AG04449 (cell line): Measurements from ENCODE around the gene RHOG.

Experiments
- CTCF ChIA-PET: fragments of 350-600 bp; formaldehyde crosslinking; extraction: SDS; loops from one replicate; lab custom pipeline; 2021; ENCODE audit warnings: antibody characterized with exemption; lab: Yijun Ruan, JAX
- POLR2A ChIA-PET: fragments of 400-600, 350-600 bp; formaldehyde crosslinking; extraction: SDS; loops from one replicate; lab custom pipeline; 2020; ENCODE audit warnings: antibody characterized with exemption, inconsistent platforms; lab: Yijun Ruan, JAX
- DNase-seq: peaks from one replicate; pipeline ENCODE4 v3.0.0-alpha.2; 2010; ENCODE audit warnings: low read depth, low spot score
- H3K4me3 ChIP-seq: 2 replicates; pipeline ENCODE4 v1.5.1; 2011; ENCODE audit warnings: low read depth, mild to moderate bottlenecking, control low read depth, low read length
- TF ChIP-seq, protein P1 (sequence below): IDR thresholded peaks from one replicate; pipeline ENCODE4 v1.5.1; 2011; ENCODE audit warnings: mild to moderate bottlenecking, moderate library complexity, low read length, control low read depth, inconsistent platforms; ENCODE audit not compliant: insufficient read depth; ENCODE audit errors: missing control alignments

The RHOG gene

DNA sequence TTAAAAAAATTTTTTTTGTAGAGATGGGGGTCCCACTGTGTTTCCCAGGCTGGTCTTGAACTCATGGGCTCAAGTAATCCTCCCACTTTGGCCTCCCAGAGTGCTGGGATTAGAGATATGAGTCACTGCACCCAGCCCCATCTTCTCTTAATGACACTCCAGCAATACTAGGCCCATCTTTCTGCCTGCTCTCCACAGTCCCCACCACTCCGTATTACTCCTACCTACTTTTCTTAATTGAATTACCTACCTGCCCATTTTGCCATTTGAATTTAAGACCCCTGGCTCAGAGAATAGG is 12.7 kb upstream of the RHOG start:
- POLR2A ChIA-PET, result interaction anchor here (2.6 kb wide), 1 partner anchor 211 kb away, joined by 9 read pairs; no protein-coding TSS in a partner anchor
- no peak overlapping the region for H3K4me3 ChIP-seq
- TF ChIP-seq, protein P1, sequence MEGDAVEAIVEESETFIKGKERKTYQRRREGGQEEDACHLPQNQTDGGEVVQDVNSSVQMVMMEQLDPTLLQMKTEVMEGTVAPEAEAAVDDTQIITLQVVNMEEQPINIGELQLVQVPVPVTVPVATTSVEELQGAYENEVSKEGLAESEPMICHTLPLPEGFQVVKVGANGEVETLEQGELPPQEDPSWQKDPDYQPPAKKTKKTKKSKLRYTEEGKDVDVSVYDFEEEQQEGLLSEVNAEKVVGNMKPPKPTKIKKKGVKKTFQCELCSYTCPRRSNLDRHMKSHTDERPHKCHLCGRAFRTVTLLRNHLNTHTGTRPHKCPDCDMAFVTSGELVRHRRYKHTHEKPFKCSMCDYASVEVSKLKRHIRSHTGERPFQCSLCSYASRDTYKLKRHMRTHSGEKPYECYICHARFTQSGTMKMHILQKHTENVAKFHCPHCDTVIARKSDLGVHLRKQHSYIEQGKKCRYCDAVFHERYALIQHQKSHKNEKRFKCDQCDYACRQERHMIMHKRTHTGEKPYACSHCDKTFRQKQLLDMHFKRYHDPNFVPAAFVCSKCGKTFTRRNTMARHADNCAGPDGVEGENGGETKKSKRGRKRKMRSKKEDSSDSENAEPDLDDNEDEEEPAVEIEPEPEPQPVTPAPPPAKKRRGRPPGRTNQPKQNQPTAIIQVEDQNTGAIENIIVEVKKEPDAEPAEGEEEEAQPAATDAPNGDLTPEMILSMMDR, result no peak

DNA sequence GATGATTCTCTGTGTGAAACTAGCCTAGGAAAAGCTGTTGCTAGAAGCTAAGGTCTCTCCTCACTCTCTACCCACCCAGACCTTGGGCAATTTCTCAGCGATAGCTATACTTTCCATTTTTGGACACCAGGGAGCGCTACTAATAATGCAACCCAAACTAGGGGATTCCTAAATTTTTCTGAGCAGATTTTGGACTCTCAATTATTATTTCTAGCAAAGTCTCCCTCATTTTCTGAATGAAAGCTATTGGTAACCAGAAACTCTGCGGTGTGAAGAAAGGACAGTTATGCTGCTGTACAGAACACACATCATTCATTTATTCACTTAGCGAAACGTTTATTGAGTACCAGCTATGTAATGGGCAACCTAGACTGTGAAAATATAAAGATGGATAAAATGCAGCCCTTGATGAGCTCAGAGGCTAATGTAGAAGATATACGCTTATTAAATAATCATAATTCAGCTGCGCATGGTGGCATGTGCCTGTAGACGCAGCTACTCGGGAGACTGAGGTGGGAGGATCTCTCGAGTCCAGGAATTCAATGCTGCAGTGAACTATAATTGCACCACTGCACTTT is 8.6 kb upstream of the RHOG start:
- ChIA-PET CTCF (interaction anchor here (0.5 to 27.1 kb wide), 44 partner anchors 9 to 262 kb away, joined by 3 to 1868 read pairs (median 4); partner anchors contain the start of genes CHRNA10, PGAP2 and RHOG), POLR2A (interaction anchor here (0.9 kb wide), 1 partner anchor 223 kb away, joined by 5 read pairs; no protein-coding TSS in a partner anchor)
- DNase-seq, result no peak
- H3K4me3 ChIP-seq, result no peak overlapping the region
- TF ChIP-seq, protein P1, result peak; percentile 52

More for the DNA sequence above, 12.7 kb upstream of the RHOG start:
- DNase-seq, result no peak
- CTCF ChIA-PET, result interaction anchor here (1.3 to 27.1 kb wide), 9 partner anchors 14 to 228 kb away, joined by 3 to 1868 read pairs (median 31); partner anchors contain the start of genes PGAP2 and RHOG

DNA sequence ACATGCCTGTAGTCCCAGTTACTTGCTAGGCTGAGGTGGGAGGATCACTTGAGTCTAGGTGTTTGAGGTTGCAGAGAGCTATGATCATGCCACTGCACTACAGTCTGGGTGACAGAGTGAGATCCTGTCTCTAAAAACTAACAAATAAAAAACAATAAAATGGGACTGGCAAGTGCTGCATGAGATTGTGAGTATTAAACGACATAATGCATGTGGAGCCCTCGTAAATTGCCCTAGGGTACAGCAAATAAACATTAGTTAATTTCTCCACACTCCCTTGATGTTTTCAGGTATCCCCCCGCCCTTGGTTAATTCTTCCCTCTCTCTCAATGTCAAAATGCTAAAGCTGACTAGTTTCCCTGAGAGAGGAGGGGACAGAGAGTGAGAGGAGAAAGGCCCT is 4.9 kb upstream of the RHOG start:
- H3K4me3 ChIP-seq, result no peak overlapping the region
- TF ChIP-seq, protein P1, result no peak
- CTCF ChIA-PET, result interaction anchor here (1.7 to 27.1 kb wide), 4 partner anchors 2 to 213 kb away, joined by 4 to 1868 read pairs (median 332); partner anchors contain the start of genes PGAP2, RHOG and STIM1
- POLR2A ChIA-PET, result no interaction called here
- DNase-seq, result no peak

DNA sequence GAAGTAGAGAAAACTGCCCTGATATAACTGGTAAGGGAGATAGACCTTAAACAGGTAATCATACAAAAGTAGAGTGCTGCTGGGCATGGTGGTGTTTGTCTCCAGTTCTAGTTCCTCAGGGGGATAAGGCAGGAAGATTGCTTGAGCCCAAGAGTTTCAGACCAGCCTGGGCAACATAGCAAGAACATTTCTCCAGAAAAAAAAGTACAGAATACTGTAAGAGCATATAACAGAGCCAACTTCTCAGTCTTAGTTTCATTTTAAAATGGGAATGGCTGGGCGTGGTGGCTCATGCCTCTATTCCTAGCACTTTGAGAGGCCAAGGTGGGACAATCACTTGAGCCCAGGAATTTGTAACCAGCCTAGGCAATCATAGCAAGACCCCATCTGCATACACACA is 4.5 kb upstream of the RHOG start:
- no peak overlapping the region for H3K4me3 ChIP-seq
- POLR2A ChIA-PET, result no interaction called here
- TF ChIP-seq, protein P1, result no peak
- CTCF ChIA-PET, result interaction anchor here (1.2 to 27.1 kb wide), 5 partner anchors 3 to 214 kb away, joined by 4 to 1868 read pairs (median 332); partner anchors contain the start of genes PGAP2, RHOG and STIM1
- DNase-seq, result no peak

DNA sequence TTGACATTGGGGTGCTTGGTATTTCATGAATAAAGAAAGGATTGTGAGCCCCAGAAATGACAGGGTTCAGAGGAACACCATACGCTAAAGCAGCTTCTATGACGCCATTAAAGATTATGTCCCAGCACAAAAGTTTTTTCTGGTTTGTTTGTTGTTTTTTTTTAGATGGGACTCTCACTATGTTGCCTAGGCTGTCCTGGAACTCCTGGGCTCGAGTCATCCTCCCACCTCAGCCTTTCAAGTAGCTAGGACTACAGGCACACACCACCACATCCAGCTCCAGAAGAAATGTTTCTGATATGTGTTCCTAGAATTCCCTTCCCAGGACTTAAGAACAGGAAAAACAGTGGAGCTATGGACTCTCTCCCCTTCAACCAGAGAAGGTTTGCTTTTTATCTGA is 2.6 kb upstream of the RHOG start:
- no peak for DNase-seq
- CTCF ChIA-PET, result interaction anchor here (1.2 to 27.1 kb wide), 6 partner anchors 4 to 216 kb away, joined by 3 to 1868 read pairs (median 168); partner anchors contain the start of genes RHOG and STIM1
- TF ChIP-seq, protein P1, result no peak
- no peak overlapping the region for H3K4me3 ChIP-seq
- POLR2A ChIA-PET, result no interaction called here
